H1 (cell line): Measurements from ENCODE around the gene HDC. TPM values are rescaled to one million over a fixed set of nuclear protein-coding genes. Genes with fewer than 3 reads are reported as not detected.

Experiments
- CTCF ChIA-PET: fragments of 300-600 bp; sonication (Branson Sonifier 250); formaldehyde crosslinking; loops from one replicate; lab custom pipeline; 2021; ENCODE audit not compliant: partially characterized antibody; lab: Charles Lee
- POLR2A ChIA-PET: fragments of 300-600 bp; sonication (Branson Sonifier 250); formaldehyde crosslinking; loops from one replicate; lab custom pipeline; 2021; ENCODE audit warnings: inconsistent platforms; ENCODE audit not compliant: partially characterized antibody; lab: Charles Lee
- DNase-seq, 2 experiments: peaks; one replicate each; pipeline versions ENCODE4 v3.0.0 to v3.0.0-alpha.2; 2010 to 2022; ENCODE audit warnings: low spot score in 2 of 2, low read depth in 1 of 2, mixed read lengths in 1 of 2
- FAIRE-seq: peaks from 2 replicates; lab custom pipeline; 2011; peaks lifted over from hg19 to GRCh38; lab: Jason Lieb, UNC
- H2AFZ ChIP-seq: 2 replicates; pipeline ENCODE4 v1.8.1; 2012; ENCODE audit warnings: low read length, inconsistent platforms
- H2AK5ac ChIP-seq: 2 replicates; pipeline ENCODE4 v1.6.1; 2013; ENCODE audit warnings: low read depth, low read length
- H2BK120ac ChIP-seq: replicated peaks from 2 replicates; pipeline ENCODE3; 2013; ENCODE audit warnings: low read depth, low read length, inconsistent platforms
- H2BK12ac ChIP-seq: 2 replicates; pipeline ENCODE4 v1.6.1; 2013; ENCODE audit warnings: low read depth, low read length
- H2BK15ac ChIP-seq: 2 replicates; pipeline ENCODE4 v1.6.1; 2013; ENCODE audit warnings: low read length
- H2BK20ac ChIP-seq: 2 replicates; pipeline ENCODE4 v1.6.1; 2013; ENCODE audit warnings: low read length
- H2BK5ac ChIP-seq: 2 replicates; pipeline ENCODE4 v1.6.1; 2013; ENCODE audit warnings: low read depth, low read length
- H3K14ac ChIP-seq: 2 replicates; pipeline ENCODE4 v1.6.1; 2013; ENCODE audit warnings: inconsistent platforms; ENCODE audit not compliant: insufficient read length
- H3K18ac ChIP-seq: 2 replicates; pipeline ENCODE4 v1.6.1; 2013; ENCODE audit warnings: low read length; ENCODE audit errors: extremely low read depth
- H3K23ac ChIP-seq: 2 replicates; pipeline ENCODE4 v1.6.1; 2013; ENCODE audit warnings: inconsistent platforms; ENCODE audit not compliant: insufficient read length
- H3K23me2 ChIP-seq: 2 replicates; pipeline ENCODE4 v1.6.1; 2013; ENCODE audit warnings: low read depth, low read length
- H3K27ac ChIP-seq: 2 replicates; pipeline ENCODE4 v1.6.1; 2011; ENCODE audit warnings: low read depth, low read length, inconsistent platforms
- H3K27me3 ChIP-seq, 4 experiments: replicated peaks in 1 of 4; 1 replicate in 1 of 4; 2 replicates in 3 of 4; pipeline versions ENCODE4 v1.6.1 to v1.8.1; 2011 to 2013; ENCODE audit warnings: low read length in 3 of 4, mild to moderate bottlenecking in 3 of 4, inconsistent platforms in 2 of 4, mixed read lengths in 2 of 4, moderate library complexity in 1 of 4; ENCODE audit not compliant: control insufficient read depth in 3 of 4, insufficient read depth in 3 of 4; ENCODE audit errors: extremely low read depth in 1 of 4
- H3K36me3 ChIP-seq, 4 experiments: 2 replicates each; pipeline versions ENCODE4 v1.6.1 to v1.8.1; 2011 to 2013; ENCODE audit warnings: mild to moderate bottlenecking in 4 of 4, low read length in 3 of 4, moderate library complexity in 2 of 4, control low read depth in 1 of 4, inconsistent platforms in 1 of 4; ENCODE audit not compliant: insufficient read depth in 4 of 4, control insufficient read depth in 2 of 4
- H3K4ac ChIP-seq: replicated peaks from 2 replicates; pipeline ENCODE3; 2013; ENCODE audit warnings: low read length, low read depth, mixed read lengths, inconsistent platforms; ENCODE audit not compliant: insufficient read length
- H3K4me1 ChIP-seq, 4 experiments: replicated peaks in 1 of 4; 1 replicate in 1 of 4; 2 replicates in 3 of 4; pipeline versions ENCODE4 v1.6.1 to v1.8.1; 2011 to 2013; ENCODE audit warnings: low read length in 3 of 4, inconsistent platforms in 2 of 4, mixed read lengths in 1 of 4; ENCODE audit not compliant: insufficient read depth in 4 of 4, control insufficient read depth in 3 of 4
- H3K4me2 ChIP-seq, 2 experiments: 2 replicates each; pipeline versions ENCODE4 v1.6.1 to v1.8.1; 2011 to 2013; ENCODE audit warnings: low read depth in 2 of 2, low read length in 2 of 2, control low read depth in 1 of 2, inconsistent platforms in 1 of 2, mild to moderate bottlenecking in 1 of 2; ENCODE audit not compliant: insufficient read depth in 1 of 2
- H3K4me3 ChIP-seq, 4 experiments: fragments of 200-600, 300-600 bp in 1 of 4; sonication (generic), shearing (Covaris generic), sonication (Bioruptor Twin) in 1 of 4; 2 replicates each; pipeline versions ENCODE4 v1.5.1 to v1.8.1; 2011 to 2016; ENCODE audit warnings: low read length in 4 of 4, low read depth in 3 of 4, control low read depth in 2 of 4, inconsistent platforms in 2 of 4, mild to moderate bottlenecking in 2 of 4, mixed read lengths in 1 of 4, moderate library complexity in 1 of 4; ENCODE audit not compliant: insufficient read depth in 2 of 4; ENCODE audit errors: extremely low read depth in 1 of 4
- H3K56ac ChIP-seq: replicated peaks from 2 replicates; pipeline ENCODE3; 2013; ENCODE audit warnings: low read depth, mild to moderate bottlenecking, mixed read lengths, low read length, inconsistent platforms; ENCODE audit not compliant: insufficient read length
- H3K79me1 ChIP-seq: 2 replicates; pipeline ENCODE4 v1.6.1; 2013; ENCODE audit warnings: low read depth, low read length, control low read depth
- H3K79me2 ChIP-seq, 2 experiments: 2 replicates each; pipeline versions ENCODE4 v1.6.1 to v1.8.1; 2012 to 2013; ENCODE audit warnings: low read length in 2 of 2, mild to moderate bottlenecking in 2 of 2, inconsistent platforms in 1 of 2; ENCODE audit not compliant: insufficient read depth in 2 of 2, control insufficient read depth in 1 of 2
- H3K9ac ChIP-seq, 4 experiments: replicated peaks in 1 of 4; 1 replicate in 1 of 4; 2 replicates in 3 of 4; pipeline versions ENCODE4 v1.6.1 to v1.8.1; 2011 to 2013; ENCODE audit warnings: low read depth in 3 of 4, low read length in 3 of 4, control low read depth in 2 of 4, mild to moderate bottlenecking in 2 of 4, moderate library complexity in 2 of 4, inconsistent platforms in 1 of 4; ENCODE audit errors: extremely low read depth in 1 of 4
- H3K9me3 ChIP-seq, 2 experiments: 2 replicates each; pipeline versions ENCODE4 v1.6.1 to v1.8.1; 2012 to 2013; ENCODE audit warnings: mild to moderate bottlenecking in 2 of 2, moderate library complexity in 2 of 2, control low read depth in 1 of 2, inconsistent platforms in 1 of 2, low read depth in 1 of 2, low read length in 1 of 2, mixed read lengths in 1 of 2; ENCODE audit not compliant: insufficient read depth in 2 of 2
- H4K20me1 ChIP-seq, 2 experiments: replicated peaks in 1 of 2; 2 replicates each; pipeline versions ENCODE3 to v1.8.1; 2011 to 2013; ENCODE audit warnings: inconsistent platforms in 2 of 2, low read length in 2 of 2, mild to moderate bottlenecking in 1 of 2; ENCODE audit not compliant: insufficient read depth in 2 of 2, control insufficient read depth in 1 of 2
- H4K5ac ChIP-seq: 2 replicates; pipeline ENCODE4 v1.6.1; 2013; ENCODE audit warnings: low read length, low read depth, mixed read lengths, inconsistent platforms; ENCODE audit not compliant: insufficient read length
- H4K8ac ChIP-seq: 2 replicates; pipeline ENCODE4 v1.8.0; 2013; ENCODE audit warnings: mild to moderate bottlenecking, moderate library complexity, low read length, inconsistent platforms; ENCODE audit not compliant: insufficient read depth; ENCODE audit errors: extremely low read depth
- H4K91ac ChIP-seq: replicated peaks from 2 replicates; pipeline ENCODE3; 2013; ENCODE audit warnings: low read length, mixed read lengths, inconsistent platforms; ENCODE audit not compliant: insufficient read length
- ASH2L ChIP-seq: fragments of 200-600, 300-600 bp; sonication (generic); IDR thresholded peaks from one replicate; pipeline ENCODE4 v1.7.1; 2017; ENCODE audit warnings: low read length
- BCL11A ChIP-seq, 2 experiments: IDR thresholded peaks; one replicate each; pipeline ENCODE4 v1.6.1; 2011; ENCODE audit warnings: low read depth in 2 of 2, low read length in 2 of 2, mild to moderate bottlenecking in 2 of 2
- CHD1 ChIP-seq: IDR thresholded peaks from 2 replicates; pipeline ENCODE4 v1.6.1; 2012; ENCODE audit warnings: low read depth, low read length, improper control_type of control experiment
- E2F6 ChIP-seq: IDR thresholded peaks from 2 replicates; pipeline ENCODE4 v1.6.1; 2012; ENCODE audit warnings: inconsistent platforms
- FOSL1 ChIP-seq: IDR thresholded peaks from 2 replicates; pipeline ENCODE4 v1.6.1; 2011; ENCODE audit warnings: mild to moderate bottlenecking, low read depth, low read length, moderate library complexity; ENCODE audit not compliant: insufficient read depth
- HDAC6 ChIP-seq: IDR thresholded peaks from one replicate; pipeline ENCODE4 v1.7.1; 2012; ENCODE audit warnings: low read depth, mild to moderate bottlenecking, inconsistent platforms, low read length, moderate library complexity
- SIX5 ChIP-seq: IDR thresholded peaks from 2 replicates; pipeline ENCODE4 v1.6.1; 2011; ENCODE audit warnings: mild to moderate bottlenecking, low read depth, low read length
- TAF7 ChIP-seq: optimal IDR thresholded peaks from 2 replicates; pipeline ENCODE3; 2011; ENCODE audit warnings: low read depth, mild to moderate bottlenecking, inconsistent platforms, low read length, moderate library complexity, borderline replicate concordance
- YY1 ChIP-seq: IDR thresholded peaks from 2 replicates; pipeline ENCODE4 v1.6.1; 2011; ENCODE audit warnings: low read depth, mild to moderate bottlenecking, low read length
- WGBS, 2 experiments: shearing (Covaris generic) in 1 of 2; methylation state at CpG; one replicate each; pipeline versions ENCODE4 v1.1.6 to v1.1.7; 2013 to 2015; ENCODE audit warnings: low lambda C conversion rate in 2 of 2, mixed read lengths in 2 of 2, inconsistent platforms in 1 of 2, low coverage in 1 of 2, missing lambda C conversion rate in 1 of 2; ENCODE audit not compliant: insufficient replicate concordance in 2 of 2, insufficient coverage in 1 of 2, insufficient read length in 1 of 2; ENCODE audit errors: extremely low coverage in 1 of 2, missing lambda C conversion rate in 1 of 2; 5-methylcytosine and 5-hydroxymethylcytosine counted together
- polyA plus RNA-seq, 7 experiments: library from polyadenylated mRNA; depleted of rRNA in 3 of 7; stranded (reverse) in 5 of 7; unstranded in 2 of 7; fragments of >200 nt in 5 of 7; fragments of 200-250 nt in 2 of 7; gene quantifications; 1 replicate in 5 of 7; 2 replicates in 1 of 7; 4 replicates in 1 of 7; pipeline versions ENCODE4 v1.2.1 to v1.2.3, GENCODE V29; 2011 to 2013; ENCODE audit warnings: missing spikeins in 2 of 7, mixed read lengths in 2 of 7
- total RNA-seq: library from RNA; stranded (reverse); fragmentation: NEBNext Ultra II Directional; extraction: Animal tissue kit (Norgen Biotek cat#: 25700); gene quantifications from 2 replicates; pipeline ENCODE4 v1.2.1, GENCODE V29; 2021
- TF ChIP-seq, protein P1 (sequence below), 3 experiments: IDR thresholded peaks; 1 replicate in 2 of 3; 2 replicates in 1 of 3; pipeline versions ENCODE4 v1.5.1 to v1.6.1; 2011; ENCODE audit warnings: low read length in 3 of 3, mild to moderate bottlenecking in 3 of 3, inconsistent platforms in 2 of 3, low read depth in 1 of 3, moderate library complexity in 1 of 3; ENCODE audit not compliant: insufficient read depth in 1 of 3; ENCODE audit errors: control extremely low read depth in 1 of 3

HDC gene
- total and polyA plus RNA-seq, 2 of the 8 experiments (the other 6 are each of a cell fraction or from before 2014, with no cell fraction given) = 0.20 to 0.22 TPM

DNA sequence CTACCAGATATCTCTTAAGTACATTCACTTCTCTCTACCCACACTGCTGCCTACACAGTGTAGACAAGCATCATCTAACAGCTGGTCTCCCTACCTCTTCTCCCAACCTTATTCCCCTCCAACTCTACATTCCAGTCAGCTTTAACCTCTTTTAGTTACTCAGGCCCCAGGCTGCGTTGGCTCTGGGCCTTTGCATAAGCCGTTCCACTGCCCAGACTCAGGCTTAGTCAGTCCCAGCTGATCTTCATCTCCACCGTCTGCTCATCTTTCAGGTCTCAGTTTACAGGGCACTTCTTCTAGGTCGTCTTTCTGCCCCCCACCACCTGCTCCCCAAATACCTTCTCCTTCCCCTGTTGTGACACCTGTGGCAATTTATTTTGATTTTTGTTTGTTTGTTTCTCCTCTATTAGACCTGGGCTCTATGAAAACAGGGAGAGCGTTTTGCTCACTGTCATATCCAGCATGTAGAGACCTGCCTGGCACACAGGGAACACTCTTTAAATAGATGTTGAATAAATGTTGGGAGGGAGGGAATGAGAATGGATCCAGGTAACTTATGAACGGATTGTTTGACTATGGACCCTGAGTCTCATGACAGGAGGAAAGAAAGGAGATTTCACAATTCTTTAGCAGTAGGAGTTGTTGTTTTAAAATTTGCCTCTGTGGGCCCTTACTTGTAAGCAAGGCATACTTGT lies 72.5 kb downstream of the HDC start:
- Histone ChIP-seq H3K27ac (no peak overlapping the region), H2BK5ac (no peak overlapping the region), H4K20me1 (no peaks in the 10 kb centered on the region), H3K9ac (no peak overlapping the region), H2BK20ac (no peak overlapping the region), H3K4me1 (no peaks in the 10 kb centered on the region), H3K4me3 (no peak overlapping the region), H3K18ac (no peak overlapping the region), H3K4me2 (no peak overlapping the region), H3K79me2 (no peaks in the 10 kb centered on the region), H3K9me3 (no peaks in the 10 kb centered on the region), H2BK15ac (no peak overlapping the region), H2BK120ac (no peak overlapping the region), H3K4ac (no peak overlapping the region), H3K56ac (no peak overlapping the region), H4K8ac (no peak overlapping the region), H3K36me3 (no peaks in the 10 kb centered on the region), H2BK12ac (no peak overlapping the region), H3K14ac (no peak overlapping the region), H2AK5ac (no peak overlapping the region), H3K27me3 (no peaks in the 10 kb centered on the region), H4K91ac (no peak overlapping the region), H3K23ac (no peak overlapping the region), H3K79me1 (no peaks in the 10 kb centered on the region), H4K5ac (no peak overlapping the region), H3K23me2 (no peaks in the 10 kb centered on the region), H2AFZ (no peak overlapping the region)
- TF ChIP-seq BCL11A (IDR thresholded peaks at IDR 0.05; ENCODE audit: low read depth in 2 of 2, low read length in 2 of 2) (no peak), SIX5 (no peak), YY1 (no peak), CHD1 (no peak), ASH2L (no peak), TAF7 (no peak), E2F6 (no peak), FOSL1 (no peak), HDAC6 (no peak)
- TF ChIP-seq, protein P1, sequence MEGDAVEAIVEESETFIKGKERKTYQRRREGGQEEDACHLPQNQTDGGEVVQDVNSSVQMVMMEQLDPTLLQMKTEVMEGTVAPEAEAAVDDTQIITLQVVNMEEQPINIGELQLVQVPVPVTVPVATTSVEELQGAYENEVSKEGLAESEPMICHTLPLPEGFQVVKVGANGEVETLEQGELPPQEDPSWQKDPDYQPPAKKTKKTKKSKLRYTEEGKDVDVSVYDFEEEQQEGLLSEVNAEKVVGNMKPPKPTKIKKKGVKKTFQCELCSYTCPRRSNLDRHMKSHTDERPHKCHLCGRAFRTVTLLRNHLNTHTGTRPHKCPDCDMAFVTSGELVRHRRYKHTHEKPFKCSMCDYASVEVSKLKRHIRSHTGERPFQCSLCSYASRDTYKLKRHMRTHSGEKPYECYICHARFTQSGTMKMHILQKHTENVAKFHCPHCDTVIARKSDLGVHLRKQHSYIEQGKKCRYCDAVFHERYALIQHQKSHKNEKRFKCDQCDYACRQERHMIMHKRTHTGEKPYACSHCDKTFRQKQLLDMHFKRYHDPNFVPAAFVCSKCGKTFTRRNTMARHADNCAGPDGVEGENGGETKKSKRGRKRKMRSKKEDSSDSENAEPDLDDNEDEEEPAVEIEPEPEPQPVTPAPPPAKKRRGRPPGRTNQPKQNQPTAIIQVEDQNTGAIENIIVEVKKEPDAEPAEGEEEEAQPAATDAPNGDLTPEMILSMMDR (IDR thresholded peaks at IDR 0.05; ENCODE audit: control extremely low read depth in 1 of 3, insufficient read depth in 1 of 3, low read depth in 1 of 3, low read length in 3 of 3) = no peak
- 83% methylated on average over 6 of the region's 6 CpGs; no CpG with 5 or more reads in 1 of the 2 experiments for WGBS, 2 experiments
- no peak for DNase-seq
- CTCF ChIA-PET = interaction anchor here (0.6 to 2.9 kb wide), 5 partner anchors 11 to 48 kb away, joined by 3 to 10 read pairs (median 4); partner anchors contain the start of gene SLC27A2
- FAIRE-seq = no peak
- POLR2A ChIA-PET = no interaction called here
